Measurements from ENCODE around the gene CFAP68.
"Not testable (repeated sequence)": the region's sequence is repeated elsewhere in the genome, so short reads cannot be mapped to it uniquely, and the experiment has no call there.

The CFAP68 gene

DNA sequence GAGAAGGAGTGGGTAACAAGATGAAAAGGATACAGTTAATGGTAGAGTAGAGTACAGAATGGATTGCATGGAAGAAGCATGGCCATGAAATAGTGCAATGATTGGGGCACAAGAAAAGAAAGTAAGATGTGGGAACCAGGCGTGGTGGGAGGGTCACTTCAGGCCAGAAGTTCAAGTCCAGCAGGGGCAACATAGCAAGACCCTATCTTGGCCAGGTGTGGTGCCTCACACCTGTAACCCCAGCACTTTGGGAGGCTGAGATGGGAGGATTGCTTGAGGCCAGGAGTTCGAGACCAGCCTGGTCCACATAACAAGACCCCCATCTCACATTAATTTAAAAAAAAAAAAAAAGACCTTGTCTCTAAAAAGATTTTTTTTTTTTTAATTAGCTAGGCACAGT lies 38.0 kb downstream of the CFAP68 start:
- DNase-seq (ENCODE audit: low read depth in 4 of 4, low spot score in 1 of 4): no peak

- no peak for DNase-seq (ENCODE audit: low read depth in 4 of 4, low spot score in 1 of 4)
Observed at GRCh38 chr11:111917788-111918187, 38.4 kb downstream of the CFAP68 start.

- DNase-seq (ENCODE audit: low read depth in 4 of 4, low spot score in 1 of 4): no peak
Observed at GRCh38 chr11:111918390-111919256, 39.3 kb downstream of the CFAP68 start, which contains the start of gene C11orf52. C11orf52 (plus strand) TSS chr11:111918913; CDS start chr11:111918973, 60 bp downstream.

GRCh38 chr11:111920908-111921307 lies 41.6 kb downstream of the CFAP68 start:
- DNase-seq (ENCODE audit: low read depth in 4 of 4, low spot score in 1 of 4): no peak

DNA sequence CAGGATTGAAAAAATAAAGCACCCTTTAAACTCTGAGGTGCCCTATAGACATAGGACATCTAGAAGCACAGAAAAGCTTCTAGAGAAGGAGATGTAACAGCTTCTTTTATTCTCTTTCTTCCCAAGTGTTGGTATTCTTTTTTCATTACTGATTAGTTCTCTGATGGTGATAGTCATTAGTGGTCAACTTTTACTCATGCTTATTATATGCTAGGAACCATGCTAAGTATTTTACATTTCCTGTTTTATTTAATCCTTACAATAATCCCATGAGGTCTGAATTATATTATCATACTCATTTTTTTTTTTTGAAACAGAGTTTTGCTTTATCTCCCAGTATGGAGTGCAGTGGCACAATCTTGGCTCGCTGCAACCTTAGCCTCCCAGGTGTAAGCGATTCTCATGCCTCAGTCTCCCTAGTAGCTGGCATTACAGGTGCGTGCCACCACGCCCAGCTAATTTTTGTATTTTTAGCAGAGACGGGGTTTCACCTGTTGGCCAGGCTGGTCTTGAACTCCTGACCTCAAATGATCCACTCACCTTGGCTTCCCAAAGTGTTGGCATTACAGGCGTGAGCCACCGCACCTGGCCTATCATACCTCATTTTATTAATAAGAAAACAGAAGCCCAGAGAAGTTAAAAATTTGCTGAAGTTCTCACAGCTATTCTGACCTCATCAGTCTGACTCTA lies 42.3 kb downstream of the CFAP68 start:
- DNase-seq (ENCODE audit: low read depth in 4 of 4, low spot score in 1 of 4): no peak

DNA sequence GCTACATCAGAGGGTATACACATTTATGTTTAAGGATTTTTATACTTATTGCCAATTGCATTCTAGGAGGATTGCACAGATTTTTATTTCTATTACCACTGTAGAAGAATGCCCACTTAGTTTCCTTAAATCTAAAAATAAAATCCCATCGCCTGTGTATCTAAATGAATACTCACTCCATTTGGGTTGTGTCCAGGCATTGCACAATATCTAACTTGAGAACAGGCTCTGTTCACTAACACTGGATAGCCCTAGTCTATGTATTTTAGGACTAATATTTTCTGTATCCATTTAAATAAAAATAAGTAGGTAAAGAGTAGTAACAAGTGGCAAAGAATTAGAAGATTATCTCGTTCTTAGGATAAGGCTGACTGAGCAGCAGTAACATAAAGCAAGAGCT lies 43.5 kb downstream of the CFAP68 start:
- DNase-seq (ENCODE audit: low read depth in 4 of 4, low spot score in 1 of 4): no peak

DNA sequence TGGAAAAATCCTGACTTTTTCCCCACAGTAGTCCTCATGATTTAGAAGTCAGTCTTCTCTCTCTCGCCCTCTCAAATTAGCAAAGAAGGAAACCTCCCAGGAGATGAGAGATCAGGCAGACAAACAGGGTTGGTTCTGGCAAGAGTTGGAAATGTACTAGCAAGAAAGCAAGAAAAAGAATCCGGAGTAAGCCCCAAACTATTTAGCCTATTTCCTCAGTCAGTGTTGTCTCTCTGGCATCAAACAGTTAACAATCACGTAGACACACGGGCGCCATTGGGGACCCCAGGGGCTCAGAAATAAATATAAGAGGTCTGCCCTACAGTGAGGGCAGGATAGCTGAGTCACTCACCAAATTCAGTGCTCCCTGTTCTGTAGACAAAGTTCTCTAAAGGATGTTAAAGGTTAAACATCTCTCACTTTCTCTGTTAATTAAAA lies 44.0 kb downstream of the CFAP68 start:
- no peak for DNase-seq (ENCODE audit: low read depth in 4 of 4, low spot score in 1 of 4)

DNA sequence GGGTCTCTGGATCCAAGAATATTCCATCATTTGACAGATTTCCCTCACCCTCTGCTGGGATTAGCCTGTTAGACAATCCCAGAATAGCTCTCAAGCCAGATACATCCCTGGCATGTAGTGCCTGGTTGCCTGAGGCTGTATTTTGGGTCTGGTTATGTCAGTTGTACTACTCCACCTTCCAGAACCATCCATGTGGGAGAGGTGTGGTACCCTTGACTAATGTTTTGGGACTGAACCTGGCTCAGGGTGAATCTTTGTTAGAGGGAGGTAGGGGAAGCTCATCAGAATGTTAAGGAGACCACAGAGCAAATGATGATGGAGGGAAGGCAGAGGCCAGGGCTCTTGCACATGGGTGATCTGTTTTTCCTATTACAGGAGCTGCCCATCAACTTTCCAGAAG lies 44.6 kb downstream of the CFAP68 start:
- DNase-seq (ENCODE audit: low read depth in 4 of 4, low spot score in 1 of 4): no peak

GRCh38 chr11:111925953-111926352 lies 46.6 kb downstream of the CFAP68 start:
- no peak for DNase-seq (ENCODE audit: low read depth in 4 of 4, low spot score in 1 of 4)

GRCh38 chr11:111926505-111927391 lies 47.4 kb downstream of the CFAP68 start:
- DNase-seq (ENCODE audit: low read depth in 4 of 4, low spot score in 1 of 4): peak; percentile 84 to 91 (median 86)

GRCh38 chr11:111930472-111930871 lies 51.1 kb downstream of the CFAP68 start:
- no peak for DNase-seq (ENCODE audit: low read depth in 4 of 4, low spot score in 1 of 4)

GRCh38 chr11:111932611-111932950 lies 53.2 kb downstream of the CFAP68 start:
- DNase-seq (ENCODE audit: low read depth in 4 of 4, low spot score in 1 of 4): no peak

GRCh38 chr11:111933176-111933575 lies 53.8 kb downstream of the CFAP68 start:
- DNase-seq (ENCODE audit: low read depth in 4 of 4, low spot score in 1 of 4): not testable (repeated sequence)

- DNase-seq (ENCODE audit: low read depth in 4 of 4, low spot score in 1 of 4): no peak
Observed at GRCh38 chr11:111933872-111934271, 54.5 kb downstream of the CFAP68 start.

DNA sequence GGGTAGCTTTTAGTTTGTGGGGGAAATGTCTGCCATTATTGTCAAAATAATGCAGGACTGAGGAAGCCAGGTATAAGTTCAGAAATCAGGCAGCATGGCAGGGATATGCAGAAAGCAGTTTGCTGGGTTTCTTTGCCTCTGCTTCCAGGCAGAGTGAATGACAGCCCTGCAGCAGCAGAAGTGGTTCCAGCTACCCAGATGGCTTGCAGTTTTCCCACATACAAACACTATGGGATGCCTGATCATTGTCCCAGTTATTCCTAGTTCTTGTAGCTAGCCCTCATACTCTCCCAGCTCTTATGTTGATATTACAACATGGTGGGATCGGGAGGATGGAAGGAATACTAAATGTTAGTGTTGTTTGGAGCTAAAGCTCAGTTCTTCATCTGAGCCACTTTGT lies 55.0 kb downstream of the CFAP68 start:
- DNase-seq (ENCODE audit: low read depth in 4 of 4, low spot score in 1 of 4): no peak
